GM18861 (cell line): ENCODE results near the gene SYNGR1.

Experiments used
- ATAC-seq: cut with Tn5 transposase; IDR thresholded peaks from one replicate; pipeline ENCODE4 v1.9.1; 2021; ENCODE audit not compliant: unreplicated experiment

SYNGR1 gene, protein sequence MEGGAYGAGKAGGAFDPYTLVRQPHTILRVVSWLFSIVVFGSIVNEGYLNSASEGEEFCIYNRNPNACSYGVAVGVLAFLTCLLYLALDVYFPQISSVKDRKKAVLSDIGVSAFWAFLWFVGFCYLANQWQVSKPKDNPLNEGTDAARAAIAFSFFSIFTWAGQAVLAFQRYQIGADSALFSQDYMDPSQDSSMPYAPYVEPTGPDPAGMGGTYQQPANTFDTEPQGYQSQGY

DNA sequence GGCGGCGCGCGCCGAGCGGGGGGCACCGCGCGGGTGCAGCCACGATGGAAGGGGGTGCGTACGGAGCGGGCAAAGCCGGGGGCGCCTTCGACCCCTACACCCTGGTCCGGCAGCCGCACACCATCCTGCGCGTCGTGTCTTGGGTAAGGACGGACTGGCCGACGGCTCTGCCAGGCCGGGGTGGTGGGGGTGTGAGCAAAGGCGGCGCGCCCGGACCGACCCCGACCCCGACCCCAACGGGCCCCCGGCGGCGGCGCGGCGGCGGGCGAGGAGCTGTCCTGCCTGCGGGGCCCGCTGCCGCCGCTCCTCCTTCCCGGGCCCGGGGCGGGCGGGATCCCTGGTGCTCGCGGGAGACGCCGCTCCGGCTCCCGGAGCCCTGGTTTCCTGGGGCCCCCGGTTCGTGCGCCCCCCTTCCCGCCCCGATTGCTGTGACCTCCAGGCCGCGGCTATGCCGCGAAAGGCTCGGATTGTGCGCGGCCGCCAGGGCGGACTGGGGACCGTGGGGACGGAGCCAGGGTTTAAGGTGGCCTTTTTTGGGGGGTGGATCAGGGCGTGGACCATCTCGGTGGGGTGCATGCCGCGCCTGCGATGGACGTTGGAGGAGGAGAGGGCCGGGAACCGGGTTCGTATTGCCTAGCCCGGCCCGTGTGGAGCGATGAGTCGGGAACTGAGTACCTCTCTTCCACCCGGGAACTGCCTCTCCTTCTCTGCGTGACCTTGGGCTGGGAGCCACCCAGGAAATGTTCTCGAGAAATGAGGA is at the start of gene SYNGR1:
Gene SYNGR1 (plus strand): TSS at position 25 of the 760 bp plus-strand sequence. CDS start 20 bp downstream, at position 45.
- no peak for ATAC-seq

DNA sequence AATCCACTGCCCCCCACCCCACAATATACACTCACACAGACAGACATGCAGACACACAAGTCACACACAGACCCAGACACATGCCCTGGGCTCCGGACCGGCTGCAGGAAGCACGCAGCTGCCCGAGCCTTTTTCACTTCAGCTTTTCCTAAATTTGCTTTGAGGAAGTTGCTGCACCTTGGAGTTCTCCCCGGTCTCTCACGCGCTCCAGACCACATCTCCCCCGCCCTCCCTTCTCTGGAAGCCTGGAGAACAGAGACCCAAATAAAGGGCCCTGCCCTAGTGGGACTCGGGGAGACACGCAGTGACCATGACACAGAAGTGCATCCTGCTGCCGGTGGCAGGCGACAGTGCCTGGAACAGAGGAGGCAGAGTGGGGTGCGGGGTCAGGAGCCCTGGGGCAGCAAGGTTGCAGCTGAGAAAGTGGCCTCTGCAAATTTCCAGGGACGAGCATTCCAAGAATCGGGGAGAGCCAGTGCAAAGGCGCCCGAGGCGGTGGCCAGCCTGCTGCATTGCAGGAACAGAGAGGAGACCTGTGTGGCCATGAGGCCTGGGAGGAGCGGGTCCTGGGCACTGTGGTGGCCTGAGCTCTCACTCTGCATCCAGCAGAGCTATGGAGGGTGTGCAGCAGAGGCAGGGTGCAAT is 49.5 kb upstream of the SYNGR1 start:
- ATAC-seq: no peak

DNA sequence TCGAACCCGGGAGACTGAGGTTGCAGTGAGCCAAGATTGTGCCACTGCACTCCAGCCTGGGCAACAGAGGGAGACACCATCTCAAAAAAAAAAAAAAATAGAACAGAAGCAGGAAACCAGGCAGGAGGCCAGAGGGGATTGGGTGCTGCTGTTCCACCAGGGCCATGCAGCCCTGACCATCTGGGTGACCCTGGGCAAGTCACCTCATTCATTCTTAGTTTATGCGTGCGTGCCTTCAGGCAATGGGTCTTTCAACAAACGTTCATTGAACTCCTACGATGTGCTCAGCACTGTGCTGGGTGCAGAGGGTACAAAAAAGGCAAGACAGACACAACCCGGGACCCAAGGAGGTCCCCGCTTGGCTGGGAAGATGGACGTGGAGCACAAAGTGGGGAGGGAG is 48.7 kb upstream of the SYNGR1 start:
- no peak for ATAC-seq

DNA sequence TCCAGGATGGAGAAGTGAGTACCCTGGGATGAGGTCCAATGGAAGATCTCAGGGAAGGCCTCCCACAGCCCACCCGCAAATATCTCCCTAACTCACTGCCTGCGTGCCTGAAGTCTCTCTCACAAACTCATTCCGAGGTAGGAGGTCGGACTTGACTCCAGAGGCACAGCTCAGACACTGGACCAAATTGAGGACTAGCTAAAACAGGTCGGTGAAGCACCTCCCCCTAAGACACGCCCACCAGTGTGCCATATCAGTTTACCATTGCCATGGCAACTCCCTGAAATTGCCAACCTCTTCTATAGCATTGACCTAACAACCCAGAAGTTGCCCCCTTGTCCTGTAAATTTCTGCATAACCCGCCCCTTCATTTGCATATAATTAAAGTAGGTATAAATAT is 47.9 kb upstream of the SYNGR1 start:
- no peak for ATAC-seq

DNA sequence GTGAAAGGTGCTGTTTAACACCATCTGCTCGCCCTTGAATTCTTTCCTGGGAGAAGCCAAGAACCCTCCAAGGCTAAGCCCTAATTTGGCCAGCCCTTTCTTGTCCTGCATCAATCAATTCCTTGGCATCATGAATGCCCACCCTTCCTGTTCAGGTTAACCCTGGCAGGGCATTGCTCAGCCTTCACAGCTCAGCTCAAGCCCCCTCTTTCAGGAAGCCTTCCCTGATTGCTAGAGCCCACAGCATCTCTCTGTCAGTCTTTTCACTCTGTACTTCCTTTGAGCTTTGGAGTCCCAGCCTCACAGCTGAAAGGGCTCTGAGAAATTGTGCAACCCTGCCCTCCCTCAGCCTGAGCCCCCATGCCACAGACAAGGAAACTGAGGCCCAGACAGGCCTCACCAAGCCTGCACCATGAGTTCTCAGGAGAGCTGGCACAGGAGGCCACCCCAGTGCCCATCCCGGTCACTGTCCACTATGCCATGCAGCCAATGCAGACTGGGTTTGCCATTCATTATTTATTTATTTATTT is 47.3 kb upstream of the SYNGR1 start:
- no peak for ATAC-seq

DNA sequence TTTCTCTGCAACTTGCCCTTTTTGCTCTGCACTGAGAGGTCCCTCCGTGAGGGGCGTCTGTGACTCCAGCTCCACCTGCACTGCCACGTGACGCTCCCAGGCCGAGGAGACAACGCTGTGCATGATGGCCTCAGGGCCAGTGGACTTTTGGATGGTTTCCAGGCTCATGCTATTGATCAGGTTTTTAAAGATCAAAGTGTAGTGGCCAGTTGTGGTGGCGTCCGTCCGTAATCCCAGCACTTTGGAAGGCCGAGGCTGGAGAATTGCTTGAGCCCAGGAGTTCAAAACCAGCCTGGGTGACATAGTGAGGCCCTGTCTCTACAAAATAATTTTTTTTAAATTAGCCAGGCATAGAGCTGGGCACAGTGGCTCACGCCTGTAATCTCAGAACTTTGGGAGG is 46.4 kb upstream of the SYNGR1 start:
- no peak for ATAC-seq

DNA sequence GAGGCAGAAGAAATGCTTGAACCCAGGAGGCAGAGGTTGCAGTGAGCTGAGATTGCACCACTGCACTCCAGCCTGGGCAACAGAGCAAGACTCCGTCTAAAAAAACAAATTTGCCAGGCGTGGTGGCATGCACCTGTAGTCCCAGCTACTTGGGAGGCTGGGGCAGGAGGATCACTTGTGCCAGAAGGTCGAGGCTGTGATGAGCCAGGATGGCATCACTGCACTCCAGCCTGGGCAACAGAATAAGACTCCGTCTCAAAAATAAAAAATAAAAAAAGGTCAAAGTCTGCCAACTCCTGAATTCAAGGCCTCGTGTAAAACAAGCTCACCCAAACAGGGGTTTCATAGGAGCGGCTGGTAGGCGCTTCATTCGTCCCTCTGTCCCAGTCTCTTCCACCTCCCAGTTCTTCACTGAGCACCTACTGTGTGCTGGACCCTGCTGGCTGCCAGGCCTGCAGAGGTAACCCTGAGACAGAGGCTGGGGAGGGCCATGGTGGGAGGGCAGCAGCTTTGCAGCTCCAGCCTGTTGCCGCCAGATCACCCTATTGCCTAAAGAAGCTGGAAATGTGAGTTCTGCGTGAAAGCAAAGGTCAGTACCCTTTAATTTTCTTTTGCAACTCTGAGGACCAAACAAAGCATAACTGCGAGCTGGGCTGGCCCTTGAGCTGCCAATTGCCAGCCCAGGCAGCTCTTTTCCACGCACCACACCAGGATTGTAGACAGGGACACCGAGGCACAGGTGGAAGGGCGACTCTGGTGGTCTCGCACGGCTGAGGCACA is 45.7 kb upstream of the SYNGR1 start:
- no peak for ATAC-seq

DNA sequence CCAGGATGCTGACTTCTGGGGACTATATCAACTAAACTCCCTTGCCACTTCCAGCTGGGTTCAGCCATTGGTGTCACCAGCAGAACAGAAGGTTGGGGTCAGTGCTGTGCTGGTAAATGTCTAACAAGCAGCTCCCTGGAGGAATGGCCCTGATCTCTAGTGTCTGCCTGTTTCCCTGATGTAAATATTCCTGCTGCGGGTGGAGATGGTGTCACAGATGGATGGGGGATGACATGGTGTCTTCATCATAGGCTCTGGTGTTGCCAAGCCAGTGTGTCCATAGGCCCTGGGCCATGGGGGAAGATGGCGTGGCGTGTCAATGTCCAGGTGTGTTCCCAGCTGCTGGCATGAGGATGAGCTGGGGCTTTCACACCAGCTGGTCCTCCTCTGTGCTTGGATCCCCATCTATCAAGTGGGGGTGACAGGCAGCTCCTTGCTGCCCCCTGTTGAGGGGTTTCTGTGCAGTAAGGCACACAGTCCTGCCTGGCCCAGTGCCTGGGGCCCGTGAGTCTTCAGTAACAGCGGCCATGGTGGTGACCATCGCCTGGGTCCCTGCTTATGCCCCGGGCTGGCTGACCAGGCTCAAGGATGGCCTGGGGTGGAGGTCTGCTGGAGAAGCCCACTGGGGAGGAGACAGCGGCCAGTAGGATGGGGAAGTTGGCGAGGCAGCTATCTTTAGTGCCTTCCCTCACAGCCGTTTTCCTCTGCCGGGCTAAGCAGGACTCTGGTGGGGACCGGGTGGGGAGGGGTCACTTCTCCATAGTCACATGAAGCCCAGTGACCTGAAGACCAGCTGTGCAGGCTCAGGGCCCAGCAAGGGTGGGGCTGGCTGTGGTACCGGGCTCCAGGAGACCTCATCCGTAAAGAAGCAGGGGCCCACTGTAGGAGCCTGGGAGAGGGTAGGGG is 43.1 kb upstream of the SYNGR1 start:
- no peak for ATAC-seq

DNA sequence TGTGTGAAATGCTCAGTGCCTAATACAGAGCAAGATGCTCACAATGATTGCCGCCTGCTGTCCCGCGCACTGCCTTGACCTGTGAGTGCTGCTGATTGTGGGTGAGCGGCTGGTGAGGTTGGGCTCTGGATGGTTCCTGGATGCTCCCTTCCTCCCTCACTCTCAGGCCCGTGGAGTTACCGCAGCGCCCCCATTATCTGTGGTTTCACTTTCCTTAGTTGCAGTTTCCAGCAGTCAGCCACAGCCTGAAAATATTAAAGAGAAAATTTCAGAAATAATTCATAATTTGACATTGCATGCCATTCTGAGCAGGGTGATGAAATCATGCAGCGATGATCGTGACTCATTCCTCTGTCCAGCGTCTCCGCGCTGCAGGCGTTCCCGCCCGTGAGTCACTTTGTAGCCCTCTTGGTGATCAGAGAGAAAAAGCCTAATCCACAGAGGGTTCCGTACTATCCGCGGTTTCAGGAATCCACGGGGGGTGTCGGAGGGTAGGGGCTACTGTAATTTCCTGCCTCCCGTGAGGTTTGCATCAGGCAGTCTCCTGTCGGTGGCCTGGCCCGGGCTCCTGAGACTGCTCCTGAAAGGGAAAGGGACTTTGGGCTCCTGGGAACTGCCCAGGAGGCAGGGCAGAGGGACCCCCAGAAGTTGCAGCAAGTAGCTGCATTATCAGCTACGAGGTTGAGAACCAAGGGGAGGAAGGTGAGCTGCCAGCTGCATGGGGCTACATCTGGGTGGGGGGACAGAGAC is 41.0 kb upstream of the SYNGR1 start:
- ATAC-seq: no peak

DNA sequence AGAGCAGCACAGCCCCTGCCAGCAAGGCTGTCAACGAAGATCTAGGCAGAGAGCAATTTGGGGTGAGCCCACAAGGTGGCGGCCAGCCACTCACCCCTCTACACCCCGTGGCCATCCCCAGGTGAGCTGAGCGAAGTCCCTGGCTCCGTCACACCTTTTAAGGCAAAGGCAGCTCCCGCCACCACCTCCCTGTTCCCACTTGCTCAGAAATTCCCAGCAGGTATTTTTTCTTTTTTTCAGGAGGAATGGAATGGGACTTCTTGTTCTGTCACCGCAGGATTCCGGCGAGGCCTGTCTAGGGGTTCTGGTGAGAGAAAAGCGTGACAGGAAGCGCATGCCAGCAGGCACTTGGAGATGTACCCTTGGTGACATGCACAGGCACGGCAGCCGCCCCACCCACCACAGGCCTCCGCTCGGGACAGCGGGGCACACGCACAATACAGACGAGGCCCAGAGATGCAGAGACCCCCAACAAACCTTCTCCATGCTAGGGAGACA is 40.4 kb upstream of the SYNGR1 start:
- ATAC-seq: no peak

DNA sequence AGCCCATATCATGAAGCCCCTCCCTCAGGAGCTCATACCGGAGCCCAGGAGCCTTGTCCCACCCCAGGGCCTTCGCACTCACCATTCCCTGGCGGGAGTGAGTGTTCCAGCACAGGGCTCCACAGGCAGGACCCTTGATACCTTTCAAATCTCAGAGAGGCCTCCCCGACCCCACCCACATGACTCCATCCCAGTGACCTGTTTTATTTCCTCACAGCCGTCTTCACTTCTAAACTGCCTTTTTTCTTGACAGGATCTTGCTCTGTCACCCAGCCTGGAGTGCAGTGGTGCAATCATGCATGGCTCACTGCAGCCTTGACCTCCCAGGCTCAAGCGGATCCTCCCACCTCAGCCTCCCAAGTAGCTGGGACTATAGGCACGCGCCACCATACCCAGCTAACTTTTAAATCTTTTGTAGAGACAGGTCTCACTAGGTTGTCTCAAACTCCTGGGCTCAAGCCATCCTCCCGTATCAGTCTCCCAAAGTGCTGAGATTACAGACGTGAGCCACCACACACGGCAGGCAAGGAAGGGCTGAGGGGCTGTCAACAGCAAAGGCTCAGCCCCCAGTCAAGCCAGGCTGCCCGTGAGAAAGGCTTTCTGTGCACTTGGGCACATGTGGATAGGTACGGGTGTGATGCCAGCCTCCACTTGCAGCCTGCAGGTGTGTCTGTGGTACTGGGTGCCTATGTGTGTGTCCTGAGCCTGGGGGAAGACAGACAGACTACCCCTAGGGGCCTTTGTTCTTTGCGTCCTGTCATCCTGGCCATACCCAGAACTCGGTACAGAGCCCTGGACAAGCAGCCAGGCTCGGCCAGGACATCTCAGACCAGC is 39.7 kb upstream of the SYNGR1 start:
- no peak for ATAC-seq

DNA sequence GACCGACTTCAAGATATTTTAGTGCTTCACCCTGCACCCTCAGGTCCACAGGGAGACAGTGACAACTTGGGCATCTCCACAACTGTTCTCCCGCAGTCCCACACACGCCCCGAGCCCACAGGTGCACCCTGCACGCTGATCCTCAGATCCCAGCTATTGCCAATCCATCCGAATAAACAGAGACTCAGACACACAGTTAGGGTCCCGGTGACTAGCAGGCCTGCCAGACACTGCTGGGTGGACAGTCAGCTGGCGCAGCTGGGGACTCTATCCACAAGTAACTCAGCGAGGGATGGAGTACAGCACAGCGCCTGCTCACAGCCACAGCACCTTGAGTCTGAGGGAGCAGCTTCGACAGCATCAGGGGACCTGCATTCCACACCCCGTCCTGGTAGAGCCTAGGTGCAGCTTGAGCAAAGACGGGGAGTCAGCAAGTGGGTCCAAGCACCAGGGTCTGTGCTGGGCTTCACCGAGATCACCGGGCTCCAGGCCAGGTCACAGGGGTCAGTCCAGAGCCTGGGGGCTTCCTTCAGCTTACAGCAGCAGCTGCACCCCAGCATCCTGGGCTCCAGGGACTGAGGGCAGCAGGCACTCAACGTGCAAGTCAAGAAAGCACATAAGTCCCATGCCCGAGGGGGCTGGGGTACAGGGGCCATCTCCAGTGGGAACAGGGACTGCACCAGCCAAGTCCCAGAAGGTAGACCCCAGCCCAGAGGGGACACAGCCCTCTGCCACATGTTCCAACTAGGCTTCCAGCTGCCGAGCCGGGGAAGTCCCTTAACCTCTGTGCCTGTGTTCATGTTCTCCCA is 38.0 kb upstream of the SYNGR1 start:
- no peak for ATAC-seq

DNA sequence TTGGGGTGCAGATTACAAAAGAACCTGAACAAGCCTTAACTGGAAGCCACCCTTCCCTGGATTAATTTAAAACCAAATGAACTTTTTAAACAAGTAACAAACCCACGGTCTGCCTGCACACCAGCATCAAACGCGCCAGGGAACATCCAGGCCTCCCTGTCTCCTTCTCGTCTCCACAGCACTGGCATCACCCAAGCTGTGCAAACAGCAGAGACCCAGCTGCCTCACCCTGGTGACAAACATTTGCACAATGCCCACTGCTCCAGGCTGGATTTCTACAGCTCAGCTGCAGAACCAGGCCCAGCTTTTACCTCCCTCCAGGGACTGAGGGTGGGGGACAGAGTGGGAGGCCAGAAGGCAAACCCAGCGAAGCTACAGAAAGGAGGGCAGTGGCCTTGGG is 37.4 kb upstream of the SYNGR1 start:
- ATAC-seq: no peak

DNA sequence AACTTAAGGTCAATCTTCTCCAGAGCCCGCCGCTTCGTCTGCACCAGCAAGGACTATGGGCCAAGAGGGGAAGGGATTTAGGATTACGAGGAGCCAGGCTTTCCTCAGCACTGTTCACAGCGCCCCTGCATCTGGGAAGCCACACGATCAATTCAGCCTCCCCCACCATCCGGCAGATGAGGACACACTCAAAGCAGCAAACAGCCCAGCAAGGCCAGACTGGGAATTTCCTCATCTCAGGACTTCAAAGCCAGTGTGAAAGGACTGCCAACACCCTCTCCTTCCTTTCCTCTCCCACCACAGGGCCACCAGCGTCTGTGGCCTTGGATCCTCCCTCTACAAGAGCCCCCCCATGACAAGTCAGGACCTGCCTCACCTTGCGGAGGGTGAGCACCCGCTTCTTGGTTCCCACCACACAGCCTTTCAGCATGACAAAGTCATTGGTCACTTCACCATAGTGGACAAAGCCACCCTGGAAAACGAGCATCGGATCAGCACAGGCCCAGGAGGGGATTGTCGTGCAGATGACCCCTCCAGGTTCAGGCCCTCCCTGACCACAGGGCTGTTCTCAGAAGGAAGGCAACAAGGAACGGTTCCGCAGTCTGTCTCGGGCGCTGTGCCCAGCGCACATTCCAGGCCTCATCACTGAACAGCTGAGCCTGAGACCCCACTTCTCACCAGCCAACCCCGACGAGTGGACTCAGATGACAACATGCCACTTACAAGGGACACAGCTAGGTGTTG is 36.4 kb upstream of the SYNGR1 start:
- ATAC-seq: no peak

DNA sequence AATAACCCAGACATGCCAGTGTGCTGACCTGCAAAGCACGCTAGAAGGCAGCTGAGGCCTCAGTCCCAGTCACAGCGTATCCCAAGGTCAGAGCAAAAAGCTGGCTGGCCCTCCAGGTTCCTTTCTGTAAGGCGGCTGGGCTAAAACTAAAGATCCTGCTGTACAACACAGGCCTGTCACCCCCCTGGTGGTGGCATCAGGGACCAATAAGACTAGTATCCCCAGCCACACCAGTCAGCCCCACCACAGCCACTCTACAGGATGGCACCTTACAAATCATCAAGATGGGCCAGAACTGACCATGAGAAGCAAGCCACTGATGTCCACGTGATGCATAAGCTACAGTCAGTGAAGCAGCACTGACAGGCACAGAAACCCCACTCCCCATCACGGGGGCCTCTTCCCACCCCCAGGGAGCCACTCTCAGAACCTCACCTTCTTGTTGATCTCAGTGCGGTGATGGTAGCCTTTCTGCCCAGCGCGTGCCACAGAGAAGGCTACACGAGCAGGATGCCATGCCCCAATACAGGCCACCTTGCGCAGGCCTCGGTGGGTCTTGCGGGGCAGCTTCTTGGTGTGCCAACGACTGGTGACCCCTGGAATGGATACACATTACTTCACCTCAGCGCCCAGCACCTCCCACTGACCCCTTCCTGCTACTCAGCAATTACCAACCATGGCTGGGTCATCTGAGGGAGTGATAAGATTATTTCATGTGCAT is 35.4 kb upstream of the SYNGR1 start:
- no peak for ATAC-seq

DNA sequence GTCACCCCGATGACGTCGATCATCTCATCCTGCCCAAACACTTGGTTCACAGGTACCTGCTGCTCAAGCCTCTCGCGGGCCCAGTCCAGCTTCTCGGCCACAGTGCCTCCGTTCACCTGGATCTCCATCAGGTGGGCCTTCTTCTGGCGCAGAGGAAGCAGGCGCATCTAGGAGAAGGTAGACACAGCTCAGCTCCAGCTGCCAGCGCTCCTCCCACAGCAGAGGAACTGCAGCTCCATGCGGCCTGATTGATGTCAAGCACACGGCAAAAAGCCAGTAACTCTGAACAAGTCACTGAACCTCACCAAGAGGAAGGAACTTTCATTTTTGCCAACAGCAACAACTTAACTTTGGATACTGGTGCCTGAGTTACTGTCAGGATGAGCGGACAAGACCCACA is 34.4 kb upstream of the SYNGR1 start:
- ATAC-seq: no peak
